ENCODE results near the gene FBXW2. TPM values are rescaled to one million over a fixed set of nuclear protein-coding genes. Genes with fewer than 3 reads are reported as not detected.

The FBXW2 gene
- total RNA-seq, 1 donor from 2014 or later, result 58.4 TPM

- no peak for DNase-seq (ENCODE audit: low spot score)
- Mint-ChIP-seq H3K4me1 (ENCODE audit: unreplicated experiment) (no peaks in the 10 kb centered on the region), H3K36me3 (ENCODE audit: low read depth, unreplicated experiment) (no peaks in the 10 kb centered on the region), H3K27me3 (ENCODE audit: unreplicated experiment) (peaks cover under 1% of the 10 kb centered on the region), H3K9me3 (ENCODE audit: unreplicated experiment) (peaks cover under 1% of the 10 kb centered on the region), H3K27ac (ENCODE audit: unreplicated experiment) (no peak overlapping the region), H3K4me3 (ENCODE audit: unreplicated experiment) (no peak overlapping the region)
- no peak for TF ChIP-seq CTCF (IDR thresholded peaks at IDR 0.05; ENCODE audit: unreplicated experiment)
These were observed 8.2 kb upstream of the FBXW2 start for GRCh38 chr9:120801441-120801840.

- Mint-ChIP-seq H3K27me3 (ENCODE audit: unreplicated experiment) (no peaks in the 10 kb centered on the region), H3K27ac (ENCODE audit: unreplicated experiment) (peak overlapping the region; percentile 16), H3K36me3 (ENCODE audit: low read depth, unreplicated experiment) (peaks cover 3% of the 10 kb centered on the region), H3K9me3 (ENCODE audit: unreplicated experiment) (no peaks in the 10 kb centered on the region), H3K4me3 (ENCODE audit: unreplicated experiment) (no peak overlapping the region), H3K4me1 (ENCODE audit: unreplicated experiment) (peaks cover 14% of the 10 kb centered on the region)
- DNase-seq (ENCODE audit: low spot score), result no peak
- TF ChIP-seq CTCF (IDR thresholded peaks at IDR 0.05; ENCODE audit: unreplicated experiment), result no peak
These were observed 2.1 kb downstream of the FBXW2 start for GRCh38 chr9:120791161-120791560.

- H3K9me3 Mint-ChIP-seq (ENCODE audit: unreplicated experiment), result no peaks in the 10 kb centered on the region
- no peak for DNase-seq (ENCODE audit: low spot score)
- H3K36me3 Mint-ChIP-seq (ENCODE audit: low read depth, unreplicated experiment), result peaks cover 16% of the 10 kb centered on the region
- H3K4me3 Mint-ChIP-seq (ENCODE audit: unreplicated experiment), result no peak overlapping the region
- H3K27me3 Mint-ChIP-seq (ENCODE audit: unreplicated experiment), result no peaks in the 10 kb centered on the region
- no peak overlapping the region for H3K27ac Mint-ChIP-seq (ENCODE audit: unreplicated experiment)
- peaks cover 10% of the 10 kb centered on the region for H3K4me1 Mint-ChIP-seq (ENCODE audit: unreplicated experiment)
- no peak for TF ChIP-seq CTCF (IDR thresholded peaks at IDR 0.05; ENCODE audit: unreplicated experiment)
These were observed 5.3 kb downstream of the FBXW2 start for GRCh38 chr9:120787933-120788332.

GRCh38 chr9:120783602-120784047 lies 9.6 kb downstream of the FBXW2 start:
- Mint-ChIP-seq H3K4me3 (ENCODE audit: unreplicated experiment) (no peak overlapping the region), H3K9me3 (ENCODE audit: unreplicated experiment) (no peaks in the 10 kb centered on the region), H3K36me3 (ENCODE audit: low read depth, unreplicated experiment) (peaks cover 16% of the 10 kb centered on the region), H3K4me1 (ENCODE audit: unreplicated experiment) (no peaks in the 10 kb centered on the region), H3K27ac (ENCODE audit: unreplicated experiment) (no peak overlapping the region), H3K27me3 (ENCODE audit: unreplicated experiment) (no peaks in the 10 kb centered on the region)
- no peak for DNase-seq (ENCODE audit: low spot score)
- no peak for TF ChIP-seq CTCF (IDR thresholded peaks at IDR 0.05; ENCODE audit: unreplicated experiment)

GRCh38 chr9:120781236-120781635 lies 12.0 kb downstream of the FBXW2 start:
- H3K27me3 Mint-ChIP-seq (ENCODE audit: unreplicated experiment), result no peaks in the 10 kb centered on the region
- no peak for DNase-seq (ENCODE audit: low spot score)
- H3K27ac Mint-ChIP-seq (ENCODE audit: unreplicated experiment), result no peak overlapping the region
- no peaks in the 10 kb centered on the region for H3K4me1 Mint-ChIP-seq (ENCODE audit: unreplicated experiment)
- H3K4me3 Mint-ChIP-seq (ENCODE audit: unreplicated experiment), result peak overlapping the region; percentile 21
- H3K36me3 Mint-ChIP-seq (ENCODE audit: low read depth, unreplicated experiment), result peaks cover 25% of the 10 kb centered on the region
- no peaks in the 10 kb centered on the region for H3K9me3 Mint-ChIP-seq (ENCODE audit: unreplicated experiment)
- no peak for TF ChIP-seq CTCF (IDR thresholded peaks at IDR 0.05; ENCODE audit: unreplicated experiment)

Data from endothelial cell (in vitro differentiated cells).